Measurements from ENCODE around the gene CTAGE9.

Gene CTAGE9

GRCh38 chr6:131663578-131664165, 47.1 kb downstream of the CTAGE9 start:
- TF ChIP-seq GATA1 (IDR thresholded peaks at IDR 0.05; ENCODE audit: low read depth, low read length) (no peak), POLR2A (IDR thresholded peaks at IDR 0.05; ENCODE audit: low read length) (no peak)

GRCh38 chr6:131660195-131660594, 50.6 kb downstream of the CTAGE9 start:
- TF ChIP-seq GATA1 (IDR thresholded peaks at IDR 0.05; ENCODE audit: low read depth, low read length) (no peak), POLR2A (IDR thresholded peaks at IDR 0.05; ENCODE audit: low read length) (no peak)
- DNase-seq = no peak

More at GRCh38 chr6:131663578-131664165, 47.1 kb downstream of the CTAGE9 start:
- no peak for DNase-seq

Measured in erythroblast (primary cell).